CD14-positive monocyte (primary cell): ENCODE measurements around the gene RPL35. TPM values are rescaled to one million over a fixed set of nuclear protein-coding genes. Genes with fewer than 3 reads are reported as not detected.

Experiments used
- DNase-seq, 3 donors: peaks; one replicate each; pipeline ENCODE4 v3.0.0-alpha.2; 2011 to 2022
- H2AFZ ChIP-seq: 2 replicates; pipeline ENCODE4 v1.6.0; 2012; ENCODE audit warnings: mild to moderate bottlenecking, low read depth, low read length, inconsistent platforms; ENCODE audit not compliant: insufficient read depth, poor library complexity, severe bottlenecking
- H3K27ac ChIP-seq, 2 donors: 1 replicate in 1 of 2; 2 replicates in 1 of 2; pipeline ENCODE4 v1.5.1; 2012 to 2013; ENCODE audit warnings: low read length in 2 of 2, control low read depth in 1 of 2, inconsistent platforms in 1 of 2, low read depth in 1 of 2, mild to moderate bottlenecking in 1 of 2
- H3K27me3 ChIP-seq, 2 donors: one replicate each; pipeline versions ENCODE4 v1.6.0 to v1.6.1; 2011 to 2013; ENCODE audit warnings: low read length in 2 of 2; ENCODE audit not compliant: control insufficient read depth in 2 of 2, insufficient read depth in 2 of 2
- H3K36me3 ChIP-seq, 2 donors: replicated peaks in 1 of 2; 1 replicate in 1 of 2; 2 replicates in 1 of 2; pipeline versions ENCODE4 v1.5.1 to v1.6.1; 2012 to 2013; ENCODE audit warnings: low read length in 2 of 2, control low read depth in 1 of 2, inconsistent platforms in 1 of 2, mild to moderate bottlenecking in 1 of 2; ENCODE audit not compliant: insufficient read depth in 2 of 2, control insufficient read depth in 1 of 2
- H3K4me1 ChIP-seq, 2 donors: 1 replicate in 1 of 2; 2 replicates in 1 of 2; pipeline versions ENCODE4 v1.5.1 to v1.6.1; 2012 to 2013; ENCODE audit warnings: low read length in 2 of 2, control low read depth in 1 of 2, inconsistent platforms in 1 of 2, mild to moderate bottlenecking in 1 of 2, moderate library complexity in 1 of 2; ENCODE audit not compliant: insufficient read depth in 2 of 2, control insufficient read depth in 1 of 2
- H3K4me2 ChIP-seq: replicated peaks from 2 replicates; pipeline ENCODE3; 2012; ENCODE audit warnings: low read length, moderate library complexity, mild to moderate bottlenecking; ENCODE audit not compliant: poor library complexity, severe bottlenecking; ENCODE audit errors: extremely low read depth
- H3K4me3 ChIP-seq, 3 experiments: fragments of 200-600 bp in 1 of 3; sonication (generic) in 1 of 3; replicated peaks in 1 of 3; 1 replicate in 2 of 3; 2 replicates in 1 of 3; pipeline ENCODE4 v1.5.1; 2011 to 2013; ENCODE audit warnings: low read length in 3 of 3, mild to moderate bottlenecking in 3 of 3, control low read depth in 2 of 3, low read depth in 2 of 3, inconsistent platforms in 1 of 3, moderate library complexity in 1 of 3
- H3K79me2 ChIP-seq: 2 replicates; pipeline ENCODE4 v1.6.0; 2012; ENCODE audit warnings: mild to moderate bottlenecking, control low read depth, inconsistent platforms, low read length, moderate library complexity; ENCODE audit not compliant: insufficient read depth
- H3K9ac ChIP-seq: 2 replicates; pipeline ENCODE4 v1.6.0; 2017; ENCODE audit warnings: low read length, mild to moderate bottlenecking; ENCODE audit not compliant: insufficient read depth, poor library complexity, severe bottlenecking
- H3K9me3 ChIP-seq, 2 donors: replicated peaks in 1 of 2; 1 replicate in 1 of 2; 2 replicates in 1 of 2; pipeline versions ENCODE4 v1.5.1 to v1.6.1; 2012 to 2013; ENCODE audit warnings: low read length in 2 of 2, control low read depth in 1 of 2; ENCODE audit not compliant: control insufficient read depth in 1 of 2, insufficient read depth in 1 of 2
- H4K20me1 ChIP-seq: 2 replicates; pipeline ENCODE4 v1.6.0; 2012; ENCODE audit warnings: mild to moderate bottlenecking, low read length, control low read depth, moderate library complexity; ENCODE audit not compliant: insufficient read depth
- H3K27ac Mint-ChIP-seq, 7 donors: one replicate each; pipeline ENCODE4 v1.8.0; 2020; ENCODE audit warnings: mild to moderate bottlenecking in 7 of 7, mixed read lengths in 7 of 7, moderate library complexity in 6 of 7, inconsistent platforms in 2 of 7
- H3K27me3 Mint-ChIP-seq, 3 donors: one replicate each; pipeline ENCODE4 v1.8.0; 2021 to 2022; ENCODE audit warnings: low read depth in 3 of 3, mild to moderate bottlenecking in 3 of 3, mixed read lengths in 3 of 3, moderate library complexity in 3 of 3, inconsistent platforms in 1 of 3
- H3K36me3 Mint-ChIP-seq, 2 donors: one replicate each; pipeline ENCODE4 v1.8.0; 2020; ENCODE audit warnings: mixed read lengths in 2 of 2, inconsistent platforms in 1 of 2, mild to moderate bottlenecking in 1 of 2
- H3K4me1 Mint-ChIP-seq: one replicate; pipeline ENCODE4 v1.8.0; 2020; ENCODE audit warnings: mild to moderate bottlenecking, mixed read lengths
- H3K4me3 Mint-ChIP-seq, 2 donors: one replicate each; pipeline ENCODE4 v1.8.0; 2020; ENCODE audit warnings: mild to moderate bottlenecking in 2 of 2, mixed read lengths in 2 of 2, moderate library complexity in 1 of 2
- H3K9me3 Mint-ChIP-seq, 7 donors: one replicate each; pipeline ENCODE4 v1.8.0; 2020 to 2022; ENCODE audit warnings: mixed read lengths in 7 of 7, mild to moderate bottlenecking in 6 of 7, moderate library complexity in 6 of 7, inconsistent platforms in 2 of 7
- CTCF ChIP-seq: fragments of 200-600 bp; IDR thresholded peaks from one replicate; pipeline ENCODE4 v1.8.0; 2022; ENCODE audit warnings: antibody characterized with exemption, mild to moderate bottlenecking
- WGBS: methylation state at CpG from one replicate; pipeline ENCODE4 v1.1.5; 2013; ENCODE audit warnings: missing lambda C conversion rate; ENCODE audit not compliant: insufficient coverage; 5-methylcytosine and 5-hydroxymethylcytosine counted together
- intact Hi-C, 2 donors: fragments of 100-400 bp; cut with micrococcal nuclease; formaldehyde crosslinking; loops; one replicate each; pipeline versions ENCODE4 v1.15.0 to v1.15.1; 2023
- polyA plus RNA-seq, 3 donors: library from polyadenylated mRNA; depleted of rRNA in 1 of 3; unstranded in 2 of 3; stranded (reverse) in 1 of 3; fragments of 300-500 nt in 2 of 3; fragments of >200 nt in 1 of 3; fragmentation: Illumina TruSeq in 2 of 3; gene quantifications; 1 replicate in 2 of 3; 2 replicates in 1 of 3; pipeline ENCODE4 v1.2.3, GENCODE V29; 2012 to 2021

RPL35 gene
- polyA plus RNA-seq, 3 donors, result 660 to 1,209 (median 828) TPM

GRCh38 chr9:124831642-124832364, 30.0 kb downstream of the RPL35 start:
- WGBS, result 8% methylated on average over 5 of the region's 9 CpGs

GRCh38 chr9:124830593-124830992, 31.2 kb downstream of the RPL35 start:
- H3K36me3 ChIP-seq, result no peaks in the 10 kb centered on the region
- H4K20me1 ChIP-seq, result no peaks in the 10 kb centered on the region
- peaks cover 9 to 18% of the 10 kb centered on the region in 2 donors for H3K4me1 ChIP-seq
- no peak overlapping the region for H3K4me2 ChIP-seq
- 100% methylated on average over 1 of the region's 4 CpGs for WGBS
- DNase-seq, result no peak
- Mint-ChIP-seq H3K36me3 (no peaks in the 10 kb centered on the region), H3K27me3 (peaks cover 0 to 3% (median 2%) of the 10 kb centered on the region in 3 donors), H3K4me3 (no peak overlapping the region), H3K4me1 (peaks cover 10% of the 10 kb centered on the region), H3K27ac (no peak overlapping the region), H3K9me3 (peaks cover 0 to 7% (median 2%) of the 10 kb centered on the region in 7 donors)
- H3K79me2 ChIP-seq, result no peaks in the 10 kb centered on the region
- no peak overlapping the region for H2AFZ ChIP-seq
- intact Hi-C loops, result no loop called here
- no peaks in the 10 kb centered on the region for H3K27me3 ChIP-seq
- no peak for TF ChIP-seq CTCF
- H3K9me3 ChIP-seq, result no peaks in the 10 kb centered on the region
- no peak overlapping the region for H3K27ac ChIP-seq
- H3K4me3 ChIP-seq, result no peak overlapping the region
- no peak overlapping the region for H3K9ac ChIP-seq

More at GRCh38 chr9:124831642-124832364, 30.0 kb downstream of the RPL35 start:
- TF ChIP-seq CTCF, result no peak
- Mint-ChIP-seq H3K9me3 (peaks cover 0 to 7% (median 2%) of the 10 kb centered on the region in 7 donors), H3K27ac (no peak overlapping the region), H3K4me3 (no peak overlapping the region), H3K4me1 (peaks cover 10% of the 10 kb centered on the region), H3K36me3 (peaks cover 0 to 2% of the 10 kb centered on the region in 2 donors), H3K27me3 (peaks cover under 1 to 4% (median 3%) of the 10 kb centered on the region in 3 donors)
- Histone ChIP-seq H3K27ac (no peak overlapping the region), H3K9ac (no peak overlapping the region), H3K4me1 (peaks cover 9 to 18% of the 10 kb centered on the region in 2 donors), H4K20me1 (no peaks in the 10 kb centered on the region), H3K79me2 (no peaks in the 10 kb centered on the region), H3K27me3 (no peaks in the 10 kb centered on the region), H2AFZ (peak overlapping the region; percentile 37), H3K4me3 (no peak overlapping the region), H3K9me3 (no peaks in the 10 kb centered on the region), H3K36me3 (no peaks in the 10 kb centered on the region), H3K4me2 (no peak overlapping the region)
- intact Hi-C loops, result no loop called here
- DNase-seq, result no peak
